Measurements from ENCODE around the gene BARX2.

- no peak for TF ChIP-seq CTCF (IDR thresholded peaks at IDR 0.05)
- no peak for TF ChIP-seq POLR2A (IDR thresholded peaks at IDR 0.05)
These were observed 19.8 kb downstream of the BARX2 start for GRCh38 chr11:129395432-129395831.

Data from tibial nerve (tissue), 3 donors.